Activated CD4-positive, CD25-positive, alpha-beta regulatory T cell treated with anti-CD3 and anti-CD28 coated beads, Interleukin-2, amount 50 U/mL, for 72 hours (primary cell): ENCODE data around the gene PLXNA4.

Experiments used
- DNase-seq: peaks from one replicate; pipeline ENCODE4 v3.0.0; 2021

PLXNA4 gene

GRCh38 chr7:132531562-132531961, 44.7 kb downstream of the PLXNA4 start:
- no peak for DNase-seq

GRCh38 chr7:132528695-132529094, 47.6 kb downstream of the PLXNA4 start:
- DNase-seq, result no peak

- DNase-seq, result no peak
These were observed 48.5 kb downstream of the PLXNA4 start for GRCh38 chr7:132527467-132528410.

GRCh38 chr7:132526111-132526740, 50.0 kb downstream of the PLXNA4 start:
- no peak for DNase-seq

- DNase-seq, result no peak
These were observed 54.8 kb downstream of the PLXNA4 start for GRCh38 chr7:132521423-132521822.

GRCh38 chr7:132520591-132521280, 55.5 kb downstream of the PLXNA4 start:
- no peak for DNase-seq

- no peak for DNase-seq
These were observed 56.3 kb downstream of the PLXNA4 start for GRCh38 chr7:132519936-132520335.

- DNase-seq, result no peak
These were observed 57.5 kb downstream of the PLXNA4 start for GRCh38 chr7:132518839-132519173.

- DNase-seq, result no peak
These were observed 58.0 kb downstream of the PLXNA4 start for GRCh38 chr7:132518102-132518838.

GRCh38 chr7:132516042-132516840, 60.0 kb downstream of the PLXNA4 start:
- DNase-seq, result no peak

- DNase-seq, result no peak
These were observed 61.1 kb downstream of the PLXNA4 start for GRCh38 chr7:132515181-132515580.

- DNase-seq, result no peak
These were observed 61.8 kb downstream of the PLXNA4 start for GRCh38 chr7:132514430-132514829.

- DNase-seq, result no peak
These were observed 64.3 kb downstream of the PLXNA4 start for GRCh38 chr7:132511921-132512320.

GRCh38 chr7:132511387-132511786, 64.9 kb downstream of the PLXNA4 start:
- no peak for DNase-seq

GRCh38 chr7:132509643-132510042, 66.6 kb downstream of the PLXNA4 start:
- DNase-seq, result no peak

- DNase-seq, result no peak
These were observed 67.4 kb downstream of the PLXNA4 start for GRCh38 chr7:132508724-132509353.

GRCh38 chr7:132504852-132505251, 71.4 kb downstream of the PLXNA4 start:
- no peak for DNase-seq

- DNase-seq, result no peak
These were observed 72.2 kb downstream of the PLXNA4 start for GRCh38 chr7:132504071-132504470.

- no peak for DNase-seq
These were observed 72.9 kb downstream of the PLXNA4 start for GRCh38 chr7:132503415-132503814.

- DNase-seq, result no peak
These were observed 74.3 kb downstream of the PLXNA4 start for GRCh38 chr7:132501956-132502355.

- no peak for DNase-seq
These were observed 75.4 kb downstream of the PLXNA4 start for GRCh38 chr7:132500727-132501440.
